PC-3 (cell line): ENCODE results near the gene HTR1E. TPM values are rescaled to one million over a fixed set of nuclear protein-coding genes. Genes with fewer than 3 reads are reported as not detected.

ENCODE experiments used
- ATAC-seq: fragments of 200-7000 bp; cut with Tn5 transposase; 2 replicates; pipeline ENCODE4 v1.9.1; 2020; ENCODE audit warnings: mild to moderate bottlenecking, moderate library complexity
- BruUV-seq: library from RNA; stranded (reverse); fragments of 400-500 nt; replicated peaks from 2 replicates; lab custom pipeline; 2021; lab: Mats Ljungman, UMichigan
- CTCF ChIA-PET: fragments of 300-600 bp; sonication (Branson Sonifier 250); formaldehyde crosslinking; loops from one replicate; lab custom pipeline; 2022; ENCODE audit warnings: antibody characterized with exemption; lab: Charles Lee
- POLR2A ChIA-PET: fragments of 300-600 bp; sonication (Branson Sonifier 250); formaldehyde crosslinking; loops from one replicate; lab custom pipeline; 2022; ENCODE audit warnings: antibody characterized with exemption; ENCODE audit not compliant: unreplicated experiment; lab: Charles Lee
- DNase-seq: peaks from one replicate; pipeline ENCODE4 v3.0.0-alpha.2; 2015
- H2AFZ ChIP-seq: fragments of 300-600 bp; sonication (generic); 2 replicates; pipeline ENCODE4 v1.6.0; 2016; ENCODE audit warnings: antibody characterized with exemption, low read length
- H3F3A ChIP-seq: fragments of 300-600 bp; sonication (generic); one replicate; pipeline ENCODE4 v1.6.0; 2017; ENCODE audit warnings: antibody characterized with exemption, low read length, control low read depth, mild to moderate bottlenecking; ENCODE audit not compliant: unreplicated experiment
- H3K27ac ChIP-seq: fragments of 300-600 bp; sonication (generic); 2 replicates; pipeline ENCODE4 v1.5.1; 2016; ENCODE audit warnings: mild to moderate bottlenecking, low read length
- H3K27me3 ChIP-seq: fragments of 300-600 bp; sonication (generic); 2 replicates; pipeline ENCODE4 v1.6.1; 2016; ENCODE audit warnings: low read length, mixed read lengths
- H3K36me3 ChIP-seq: fragments of 300-600 bp; sonication (generic); 2 replicates; pipeline ENCODE4 v1.6.1; 2016; ENCODE audit warnings: low read depth, mixed run types, low read length, mixed read lengths
- H3K4me1 ChIP-seq: fragments of 300-600 bp; sonication (generic); 2 replicates; pipeline ENCODE4 v1.5.1; 2016; ENCODE audit warnings: low read length; ENCODE audit not compliant: insufficient read depth
- H3K4me2 ChIP-seq: fragments of 300-600 bp; sonication (generic); 2 replicates; pipeline ENCODE4 v1.6.0; 2016; ENCODE audit warnings: low read length
- H3K4me3 ChIP-seq: fragments of 300-600 bp; sonication (generic); 2 replicates; pipeline ENCODE4 v1.5.1; 2016; ENCODE audit warnings: mild to moderate bottlenecking, low read length, mixed read lengths
- H3K79me2 ChIP-seq: fragments of 300-600 bp; sonication (generic); 2 replicates; pipeline ENCODE4 v1.6.1; 2017; ENCODE audit warnings: low read length, mixed read lengths
- H3K9ac ChIP-seq: fragments of 300-600 bp; sonication (generic); 2 replicates; pipeline ENCODE4 v1.6.0; 2016; ENCODE audit warnings: mild to moderate bottlenecking, low read length
- H3K9me2 ChIP-seq: fragments of 300-600 bp; sonication (generic); replicated peaks from 2 replicates; pipeline ENCODE4 v1.6.1; 2016; ENCODE audit warnings: mixed run types, low read length, mixed read lengths
- H3K9me3 ChIP-seq: fragments of 300-600 bp; sonication (generic); 2 replicates; pipeline ENCODE4 v1.6.1; 2016; ENCODE audit warnings: low read length, mixed read lengths
- H4K20me1 ChIP-seq: fragments of 300-600 bp; sonication (generic); 2 replicates; pipeline ENCODE4 v1.6.1; 2016; ENCODE audit warnings: low read length, mixed read lengths
- CTCF ChIP-seq: fragments of 300-600 bp; sonication (generic); conservative IDR thresholded peaks from 2 replicates; pipeline ENCODE4 v1.5.1; 2017; ENCODE audit warnings: antibody characterized with exemption, low read depth, mild to moderate bottlenecking, low read length
- EZH2 ChIP-seq: fragments of 300-600 bp; sonication (generic); IDR thresholded peaks from one replicate; pipeline ENCODE4 v1.6.1; 2017; ENCODE audit warnings: antibody characterized with exemption, mild to moderate bottlenecking, low read length; ENCODE audit not compliant: unreplicated experiment
- EZH2phosphoT487 ChIP-seq: fragments of 300-600 bp; sonication (generic); IDR thresholded peaks from 2 replicates; pipeline ENCODE4 v1.6.1; 2018; ENCODE audit warnings: mild to moderate bottlenecking, antibody characterized with exemption, low read length, borderline replicate concordance
- intact Hi-C: fragments of 100-400 bp; cut with micrococcal nuclease; formaldehyde crosslinking; loops from 2 replicates; pipeline ENCODE4 v1.9.0; 2023
- total RNA-seq: library from RNA; depleted of rRNA; stranded (reverse); fragments of >200 nt; gene quantifications from 2 replicates; pipeline ENCODE4 v1.2.3, GENCODE V29; 2014

The HTR1E gene
- total RNA-seq, 1 experiment from 2014 or later = not detected

GRCh38 chr6:86941461-86941860 lies 4.1 kb downstream of the HTR1E start:
- no peaks in the 10 kb centered on the region for H4K20me1 ChIP-seq
- TF ChIP-seq CTCF (no peak), EZH2phosphoT487 (no peak), EZH2 (no peak)
- 0 out of 2 replicates have a peak, but pooled peaks cover 3% of the 10 kb centered on the region for H3K4me1 ChIP-seq
- no peak overlapping the region for H3K27ac ChIP-seq
- no peak overlapping the region for H3K9ac ChIP-seq
- no peak for DNase-seq
- CTCF ChIA-PET = no interaction called here
- H3K27me3 ChIP-seq = peaks cover 27% of the 10 kb centered on the region
- intact Hi-C loops = no loop called here
- H3F3A ChIP-seq = no peaks in the 10 kb centered on the region
- H3K9me2 ChIP-seq = no peaks in the 10 kb centered on the region
- no peak overlapping the region for H3K4me2 ChIP-seq
- no peaks in the 10 kb centered on the region for H3K9me3 ChIP-seq
- H2AFZ ChIP-seq = no peak overlapping the region
- ATAC-seq = no peak
- no peak overlapping the region for H3K4me3 ChIP-seq
- no TSS peak for BruUV-seq
- POLR2A ChIA-PET = no interaction called here
- H3K79me2 ChIP-seq = no peaks in the 10 kb centered on the region
- H3K36me3 ChIP-seq = no peaks in the 10 kb centered on the region

- H2AFZ ChIP-seq = no peak overlapping the region
- peaks cover 17% of the 10 kb centered on the region for H3K27me3 ChIP-seq
- TF ChIP-seq EZH2phosphoT487 (no peak), EZH2 (no peak), CTCF (no peak)
- H3K9ac ChIP-seq = no peak overlapping the region
- BruUV-seq = no TSS peak
- no peaks in the 10 kb centered on the region for H3K9me3 ChIP-seq
- DNase-seq = no peak
- H3F3A ChIP-seq = no peaks in the 10 kb centered on the region
- intact Hi-C loops = no loop called here
- H3K79me2 ChIP-seq = no peaks in the 10 kb centered on the region
- H3K9me2 ChIP-seq = no peaks in the 10 kb centered on the region
- H3K36me3 ChIP-seq = no peaks in the 10 kb centered on the region
- no peak for ATAC-seq
- H3K4me3 ChIP-seq = no peak overlapping the region
- POLR2A ChIA-PET = no interaction called here
- H3K4me1 ChIP-seq = no peaks in the 10 kb centered on the region
- H3K27ac ChIP-seq = no peak overlapping the region
- H3K4me2 ChIP-seq = no peak overlapping the region
- no peaks in the 10 kb centered on the region for H4K20me1 ChIP-seq
- CTCF ChIA-PET = no interaction called here
Measured at GRCh38 chr6:86942769-86943516, 5.6 kb downstream of the HTR1E start.

- DNase-seq (no peak), ATAC-seq (no peak)
- BruUV-seq = no TSS peak
- Histone ChIP-seq H3K9me2 (no peaks in the 10 kb centered on the region), H2AFZ (no peak overlapping the region), H3K36me3 (no peaks in the 10 kb centered on the region), H3K4me1 (no peaks in the 10 kb centered on the region), H3K79me2 (no peaks in the 10 kb centered on the region), H3K4me3 (no peak overlapping the region), H3K27ac (no peak overlapping the region), H3F3A (no peaks in the 10 kb centered on the region), H3K9me3 (no peaks in the 10 kb centered on the region), H3K4me2 (no peak overlapping the region), H4K20me1 (no peaks in the 10 kb centered on the region), H3K9ac (no peak overlapping the region), H3K27me3 (peaks cover 8% of the 10 kb centered on the region)
- intact Hi-C loops = no loop called here
- TF ChIP-seq EZH2phosphoT487 (no peak), EZH2 (no peak), CTCF (no peak)
- ChIA-PET POLR2A (no interaction called here), CTCF (no interaction called here)
Measured at GRCh38 chr6:86943819-86944407, 6.6 kb downstream of the HTR1E start.
